ENCODE measurements around the gene SPATA2. TPM values are rescaled to one million over a fixed set of nuclear protein-coding genes. Genes with fewer than 3 reads are reported as not detected.
A peak's percentile ranks its signal among the peaks of the same experiment; 100 is the strongest.

The SPATA2 gene
- total RNA-seq, 1 donor from 2014 or later, result 9.7 TPM

- TF ChIP-seq, protein P1, sequence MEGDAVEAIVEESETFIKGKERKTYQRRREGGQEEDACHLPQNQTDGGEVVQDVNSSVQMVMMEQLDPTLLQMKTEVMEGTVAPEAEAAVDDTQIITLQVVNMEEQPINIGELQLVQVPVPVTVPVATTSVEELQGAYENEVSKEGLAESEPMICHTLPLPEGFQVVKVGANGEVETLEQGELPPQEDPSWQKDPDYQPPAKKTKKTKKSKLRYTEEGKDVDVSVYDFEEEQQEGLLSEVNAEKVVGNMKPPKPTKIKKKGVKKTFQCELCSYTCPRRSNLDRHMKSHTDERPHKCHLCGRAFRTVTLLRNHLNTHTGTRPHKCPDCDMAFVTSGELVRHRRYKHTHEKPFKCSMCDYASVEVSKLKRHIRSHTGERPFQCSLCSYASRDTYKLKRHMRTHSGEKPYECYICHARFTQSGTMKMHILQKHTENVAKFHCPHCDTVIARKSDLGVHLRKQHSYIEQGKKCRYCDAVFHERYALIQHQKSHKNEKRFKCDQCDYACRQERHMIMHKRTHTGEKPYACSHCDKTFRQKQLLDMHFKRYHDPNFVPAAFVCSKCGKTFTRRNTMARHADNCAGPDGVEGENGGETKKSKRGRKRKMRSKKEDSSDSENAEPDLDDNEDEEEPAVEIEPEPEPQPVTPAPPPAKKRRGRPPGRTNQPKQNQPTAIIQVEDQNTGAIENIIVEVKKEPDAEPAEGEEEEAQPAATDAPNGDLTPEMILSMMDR (IDR thresholded peaks at IDR 0.05; ENCODE audit: partially characterized antibody, unreplicated experiment), result no peak
- no peaks in the 10 kb centered on the region for H3K27me3 Mint-ChIP-seq (ENCODE audit: unreplicated experiment)
- no peaks in the 10 kb centered on the region for H3K9me3 Mint-ChIP-seq (ENCODE audit: unreplicated experiment)
- H3K4me3 Mint-ChIP-seq (ENCODE audit: unreplicated experiment), result peak overlapping the region; percentile 18
- H3K36me3 Mint-ChIP-seq (ENCODE audit: unreplicated experiment), result no peaks in the 10 kb centered on the region
- DNase-seq, result no peak
- peaks cover 8% of the 10 kb centered on the region for H3K4me1 Mint-ChIP-seq (ENCODE audit: low read depth, unreplicated experiment)
- no peak overlapping the region for H3K27ac Mint-ChIP-seq (ENCODE audit: unreplicated experiment)
These were observed 33.0 kb downstream of the SPATA2 start for GRCh38 chr20:49882171-49882970.

DNA sequence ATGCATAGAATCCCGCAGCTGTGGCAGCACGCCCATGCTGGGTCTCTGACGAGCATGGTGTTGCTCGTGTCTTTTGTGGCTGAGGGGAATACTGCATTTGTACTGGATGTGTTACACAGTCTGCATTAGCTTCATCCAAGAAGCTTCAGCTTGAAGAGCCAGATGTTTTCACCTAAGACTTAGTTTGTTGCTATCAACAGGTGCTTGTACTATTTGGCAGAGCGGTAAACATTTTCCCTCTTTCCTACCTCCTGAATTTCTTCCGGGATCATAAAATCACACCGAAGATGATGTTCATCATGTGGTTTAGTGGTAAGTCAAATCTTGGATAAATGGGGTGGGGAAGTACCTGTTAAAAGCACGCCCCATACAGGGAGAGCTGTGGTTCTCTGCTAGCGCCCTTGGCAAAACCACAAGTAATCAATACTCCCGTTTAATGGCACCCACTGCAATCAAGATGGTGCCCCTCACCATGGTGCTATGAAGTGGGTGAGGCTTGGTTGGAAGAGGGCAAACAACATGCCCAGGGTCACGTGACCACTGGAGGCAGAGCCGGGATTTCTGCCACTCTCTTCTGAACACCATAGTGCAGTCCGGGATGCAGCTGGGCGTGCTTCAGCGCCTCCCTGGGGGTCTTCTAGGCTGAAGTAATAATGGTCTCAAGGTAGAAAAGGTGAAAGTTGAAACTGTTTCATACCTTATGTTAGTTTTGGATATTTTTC, 34.4 kb downstream of the SPATA2 start:
- Mint-ChIP-seq H3K27me3 (ENCODE audit: unreplicated experiment) (no peaks in the 10 kb centered on the region), H3K9me3 (ENCODE audit: unreplicated experiment) (no peaks in the 10 kb centered on the region), H3K27ac (ENCODE audit: unreplicated experiment) (no peak overlapping the region), H3K4me1 (ENCODE audit: low read depth, unreplicated experiment) (peaks cover 4% of the 10 kb centered on the region), H3K4me3 (ENCODE audit: unreplicated experiment) (no peak overlapping the region), H3K36me3 (ENCODE audit: unreplicated experiment) (no peaks in the 10 kb centered on the region)
- TF ChIP-seq, protein P1 (IDR thresholded peaks at IDR 0.05; ENCODE audit: partially characterized antibody, unreplicated experiment), result no peak
- DNase-seq, result no peak

- Mint-ChIP-seq H3K27me3 (ENCODE audit: unreplicated experiment) (no peaks in the 10 kb centered on the region), H3K9me3 (ENCODE audit: unreplicated experiment) (no peaks in the 10 kb centered on the region), H3K4me3 (ENCODE audit: unreplicated experiment) (no peak overlapping the region), H3K27ac (ENCODE audit: unreplicated experiment) (no peak overlapping the region), H3K36me3 (ENCODE audit: unreplicated experiment) (no peaks in the 10 kb centered on the region), H3K4me1 (ENCODE audit: low read depth, unreplicated experiment) (peaks cover 4% of the 10 kb centered on the region)
- DNase-seq, result no peak
- TF ChIP-seq, protein P1 (IDR thresholded peaks at IDR 0.05; ENCODE audit: partially characterized antibody, unreplicated experiment), result no peak
These were observed 35.2 kb downstream of the SPATA2 start for GRCh38 chr20:49880177-49880576.

- Mint-ChIP-seq H3K9me3 (ENCODE audit: unreplicated experiment) (no peaks in the 10 kb centered on the region), H3K27me3 (ENCODE audit: unreplicated experiment) (no peaks in the 10 kb centered on the region), H3K27ac (ENCODE audit: unreplicated experiment) (no peak overlapping the region), H3K36me3 (ENCODE audit: unreplicated experiment) (no peaks in the 10 kb centered on the region), H3K4me3 (ENCODE audit: unreplicated experiment) (no peak overlapping the region), H3K4me1 (ENCODE audit: low read depth, unreplicated experiment) (peaks cover 4% of the 10 kb centered on the region)
- TF ChIP-seq, protein P1 (IDR thresholded peaks at IDR 0.05; ENCODE audit: partially characterized antibody, unreplicated experiment), result no peak
- no peak for DNase-seq
These were observed 36.4 kb downstream of the SPATA2 start for GRCh38 chr20:49878977-49879376.
